GM18870 (cell line): Measurements from ENCODE around the gene TBC1D22A.

Experiments used
- ATAC-seq: cut with Tn5 transposase; IDR thresholded peaks from one replicate; pipeline ENCODE4 v1.9.1; 2021; ENCODE audit warnings: moderate library complexity; ENCODE audit not compliant: unreplicated experiment

TBC1D22A gene

DNA sequence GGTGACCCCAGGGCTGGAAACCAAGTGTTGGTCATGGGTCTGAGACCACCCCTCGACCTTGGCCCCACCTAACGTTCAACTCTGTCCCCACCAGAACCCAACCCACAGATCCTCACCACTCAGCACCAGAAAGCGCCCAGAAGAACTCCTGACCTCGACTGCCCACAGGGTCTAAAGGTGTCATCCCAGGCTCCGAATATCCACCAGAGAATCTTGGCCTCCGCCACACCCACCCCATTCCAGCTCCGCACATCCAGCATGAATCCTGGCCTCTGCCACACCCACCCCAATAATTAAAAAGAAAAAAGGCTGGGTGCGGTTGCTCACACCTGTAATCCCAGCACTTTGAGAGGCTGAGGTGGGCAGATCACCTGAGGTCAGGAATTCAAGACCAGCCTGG lies 25.7 kb upstream of the TBC1D22A start:
- ATAC-seq, result no peak

GRCh38 chr22:46737105-46737975 lies 25.1 kb upstream of the TBC1D22A start:
- no peak for ATAC-seq

GRCh38 chr22:46737976-46738646 lies 24.3 kb upstream of the TBC1D22A start, which contains the start of gene CERK:
Gene CERK (minus strand): TSS chr22:46738252. CDS start chr22:46738148, 104 bp downstream.
- no peak for ATAC-seq

DNA sequence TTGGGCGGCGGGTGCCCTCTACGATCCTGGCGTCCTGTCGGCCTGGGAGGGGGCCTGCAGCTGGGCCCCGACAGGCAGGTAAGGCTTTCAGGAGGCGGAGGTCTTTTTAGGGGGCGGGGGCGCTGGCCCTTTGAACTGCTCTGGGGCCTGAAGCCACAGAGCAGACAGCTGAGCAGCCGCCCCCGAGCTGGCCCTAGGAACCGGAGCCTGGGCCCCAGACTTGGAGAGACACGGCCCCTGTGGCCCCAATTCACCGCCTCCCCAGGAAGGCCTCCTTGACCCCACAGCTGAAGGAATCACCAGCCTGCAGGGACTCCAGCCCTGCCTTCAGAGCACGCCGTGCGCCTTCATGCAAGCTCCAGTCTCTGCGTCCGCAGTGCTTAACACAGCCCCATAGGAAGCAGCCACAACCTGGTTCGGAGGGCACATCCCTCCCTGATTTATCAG lies 23.8 kb upstream of the TBC1D22A start:
- ATAC-seq, result no peak

GRCh38 chr22:46739094-46739870 lies 23.2 kb upstream of the TBC1D22A start:
- no peak for ATAC-seq

DNA sequence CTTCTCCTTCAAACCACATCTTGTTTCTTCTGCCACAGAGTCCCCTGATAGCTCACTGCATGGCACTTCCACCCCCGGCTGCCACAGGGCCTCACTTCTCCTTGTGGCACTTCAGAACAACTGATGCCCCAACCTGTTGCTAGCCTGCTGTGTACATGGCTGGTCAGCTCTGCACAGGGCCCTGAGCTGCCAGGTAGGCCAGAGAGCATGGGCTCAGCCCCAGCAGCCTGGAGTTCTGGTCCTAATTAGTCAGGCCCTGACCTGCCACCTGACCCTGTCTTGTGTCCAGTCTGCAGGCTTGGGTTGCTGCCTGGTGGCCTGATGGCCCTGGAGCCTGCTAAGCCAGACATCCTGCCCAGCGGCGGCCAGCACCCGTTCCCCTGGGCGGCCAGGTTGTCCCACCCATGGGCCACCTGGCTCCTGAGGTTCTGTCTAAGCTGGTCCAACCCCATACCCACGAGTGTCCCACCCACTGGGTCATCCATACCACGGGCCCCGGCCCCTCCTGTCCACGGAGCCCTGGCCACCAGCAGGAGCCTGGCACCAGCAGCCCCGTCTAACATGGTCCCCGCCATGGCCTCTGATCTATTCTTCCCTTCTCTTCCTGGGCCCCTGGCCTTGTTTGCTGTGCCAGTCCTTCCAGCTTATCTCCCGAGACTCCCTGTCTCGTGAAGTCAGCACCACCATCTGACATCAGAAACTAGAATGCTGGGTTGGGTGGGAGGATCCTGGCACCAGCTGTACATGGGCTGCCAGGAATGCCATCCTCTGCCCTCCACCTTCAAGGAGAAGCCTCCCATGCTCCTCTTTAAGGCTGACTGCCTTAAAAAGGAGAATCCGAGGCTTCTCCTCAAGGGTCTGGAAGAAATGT lies 21.3 kb upstream of the TBC1D22A start:
- no peak for ATAC-seq

DNA sequence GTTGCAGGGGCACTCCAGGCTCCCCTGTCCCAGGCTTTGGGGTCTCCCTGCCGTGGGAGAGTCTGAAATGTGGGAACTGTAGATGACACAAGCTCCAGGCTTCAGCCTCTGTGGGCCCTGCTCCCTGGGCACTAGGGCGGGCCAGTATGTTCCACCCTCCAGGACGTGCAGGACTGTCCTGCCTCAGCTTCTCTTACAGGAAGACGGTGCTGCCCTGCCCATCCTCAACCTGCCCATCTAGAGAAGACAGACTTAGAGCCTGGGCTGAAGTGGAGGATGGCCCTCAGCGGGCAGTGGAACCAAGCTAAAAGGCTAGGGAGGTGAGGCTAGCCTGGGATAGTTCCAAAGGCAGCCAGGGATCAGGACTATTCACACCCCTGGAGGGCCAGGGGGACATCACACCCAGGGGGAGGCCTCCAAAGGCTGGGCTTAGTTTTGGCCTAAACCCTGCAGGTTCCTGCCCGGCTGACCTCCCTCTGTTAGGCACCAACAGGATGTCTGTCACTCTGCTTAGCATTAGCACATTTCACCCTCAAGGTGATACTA lies 20.4 kb upstream of the TBC1D22A start:
- no peak for ATAC-seq

DNA sequence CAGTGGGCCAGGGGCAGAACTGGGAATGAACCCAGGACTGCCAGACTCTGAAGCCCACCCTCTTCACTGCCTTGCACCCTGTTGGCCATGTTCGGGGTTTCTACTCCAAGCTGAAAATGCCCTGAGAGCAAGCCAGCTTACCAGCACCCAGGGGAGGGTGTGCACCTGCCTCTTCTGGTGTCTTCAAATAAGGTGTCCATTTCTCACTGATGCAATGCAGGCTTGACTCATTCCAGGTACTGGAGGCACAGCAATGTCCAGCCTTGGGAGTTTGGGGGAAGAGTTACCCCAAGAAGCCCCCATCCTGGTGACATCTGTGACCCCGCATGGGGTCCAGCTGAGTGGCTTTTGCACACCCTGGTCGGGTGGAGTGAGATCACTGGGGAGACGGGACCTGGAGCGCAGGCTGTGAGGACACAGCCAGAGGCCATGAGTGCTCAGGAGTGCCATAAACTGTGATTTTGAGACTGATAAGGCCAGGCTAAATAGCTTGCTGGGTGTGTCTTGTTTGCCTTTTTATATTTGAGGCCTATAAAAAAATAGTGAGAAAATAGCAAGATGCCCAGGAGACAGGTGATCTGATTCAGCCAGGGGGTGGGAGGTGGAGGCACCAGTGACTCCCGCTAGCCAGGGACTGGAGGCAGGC lies 19.8 kb upstream of the TBC1D22A start:
- ATAC-seq, result no peak

- no peak for ATAC-seq
These were observed 17.9 kb upstream of the TBC1D22A start for GRCh38 chr22:46744581-46744980.

- no peak for ATAC-seq
These were observed 16.3 kb upstream of the TBC1D22A start for GRCh38 chr22:46746192-46746591.

DNA sequence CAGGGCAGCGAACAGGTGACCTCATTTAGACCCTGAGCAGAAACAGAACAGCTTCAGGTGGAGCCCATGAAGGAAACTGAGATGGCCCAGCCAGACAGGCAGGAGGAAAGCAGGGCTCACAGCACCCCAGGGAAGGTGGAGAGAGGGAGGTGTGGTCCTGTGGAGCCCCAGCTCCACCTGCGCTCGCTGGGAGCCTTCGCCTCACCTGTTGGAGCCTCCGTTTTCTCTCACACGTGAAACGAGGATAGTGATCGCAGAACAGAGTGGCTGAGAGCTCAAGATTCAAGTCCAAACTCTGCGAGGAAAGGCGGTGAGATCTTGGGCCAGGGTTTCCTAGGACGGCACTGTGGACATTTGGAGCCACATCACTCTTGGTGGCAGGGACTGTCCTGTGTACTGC lies 15.8 kb upstream of the TBC1D22A start:
- no peak for ATAC-seq

DNA sequence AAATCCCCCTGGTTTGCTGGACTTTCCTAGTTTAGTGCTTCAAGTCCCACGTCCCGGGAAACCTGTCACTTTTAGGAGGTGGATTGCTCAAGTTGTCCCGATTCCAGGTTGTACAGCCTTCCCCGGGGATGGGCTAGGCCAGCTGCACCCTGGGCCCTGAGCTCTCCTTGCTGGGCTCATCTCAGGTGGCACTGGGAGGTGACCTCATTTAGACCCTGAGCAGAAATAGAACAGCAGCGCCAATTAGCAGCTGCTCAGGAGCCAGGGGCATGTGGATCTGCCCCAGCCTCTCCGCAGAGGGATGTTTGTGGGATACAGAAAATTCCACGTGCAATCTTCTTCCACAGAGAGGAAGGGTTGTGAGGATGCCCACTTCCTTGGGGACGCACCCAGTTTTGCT lies 14.8 kb upstream of the TBC1D22A start:
- ATAC-seq, result no peak

DNA sequence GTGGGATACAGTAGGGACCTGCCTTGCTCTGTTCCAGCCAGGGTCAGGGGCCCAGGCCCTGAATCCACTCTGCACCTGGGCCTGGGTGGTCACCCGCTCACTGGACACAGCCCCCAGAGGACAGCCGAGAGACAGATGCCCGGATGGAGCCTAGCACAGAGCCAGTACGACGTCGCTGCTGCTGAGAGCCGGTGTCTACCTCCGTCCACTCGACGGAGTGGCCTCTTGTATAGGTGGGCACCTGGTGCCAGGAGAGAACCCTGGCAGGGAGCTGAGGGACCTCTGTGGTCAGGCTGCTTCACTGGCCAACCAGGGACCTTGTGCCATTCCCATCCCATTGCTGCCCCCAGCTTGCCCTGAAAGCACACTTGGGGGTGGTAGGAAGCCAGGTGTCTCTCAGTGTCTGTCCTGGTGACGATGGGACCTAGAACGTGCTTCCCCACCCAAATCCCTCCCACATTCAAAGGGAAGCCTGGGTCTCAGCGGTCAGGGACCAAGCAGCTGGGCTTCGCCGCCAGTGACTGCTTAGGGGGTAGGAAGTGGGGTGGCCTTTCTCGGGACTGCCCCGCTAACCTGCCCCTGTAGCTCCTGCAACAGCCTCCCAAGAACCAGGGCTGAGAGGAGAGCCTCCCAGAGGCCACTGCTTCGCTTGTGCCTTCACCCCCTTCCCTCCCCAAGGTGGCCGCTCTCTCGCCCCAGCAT lies 14.1 kb upstream of the TBC1D22A start:
- no peak for ATAC-seq

- ATAC-seq, result no peak
These were observed 13.4 kb upstream of the TBC1D22A start for GRCh38 chr22:46748908-46749675.

DNA sequence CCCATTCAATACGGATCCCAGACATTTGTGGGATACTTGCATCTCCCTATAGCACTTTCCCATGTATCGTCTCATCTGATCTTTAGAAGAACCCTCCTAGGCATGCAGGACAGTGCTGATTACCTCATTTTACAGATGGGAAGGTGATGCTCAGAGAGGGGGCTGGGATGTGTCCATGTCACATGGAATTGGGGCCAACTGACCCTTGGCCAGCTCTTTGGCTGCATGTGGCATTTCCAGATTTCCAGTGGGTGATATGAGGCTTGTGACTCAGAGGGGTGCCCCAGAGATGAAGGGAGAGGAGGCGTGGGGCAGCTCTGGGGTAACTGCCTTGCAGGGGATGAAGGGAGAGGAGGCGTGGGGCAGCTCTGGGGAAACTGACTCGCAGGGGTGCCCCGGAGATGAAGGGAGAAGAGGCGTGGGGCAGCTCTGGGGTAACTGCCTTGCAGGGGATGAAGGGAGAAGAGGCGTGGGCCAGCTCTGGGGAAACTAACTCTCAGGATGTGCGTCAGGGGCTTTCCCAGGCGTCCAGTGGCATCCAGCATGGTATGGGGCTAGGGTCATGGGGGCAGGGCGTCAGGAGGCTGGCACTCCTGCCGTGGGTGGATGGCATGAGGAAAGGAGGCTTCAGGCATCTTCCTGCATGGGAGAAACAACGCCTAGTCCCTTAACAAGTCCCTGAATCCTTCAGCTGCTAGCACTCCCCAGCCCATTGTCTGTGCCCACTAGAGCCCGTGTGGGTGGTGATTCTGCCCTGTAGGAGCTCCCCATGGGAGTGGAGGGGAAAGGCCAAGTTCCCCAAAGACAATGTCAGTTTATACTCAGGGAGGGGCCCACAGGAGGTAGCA lies 12.5 kb upstream of the TBC1D22A start:
- no peak for ATAC-seq

DNA sequence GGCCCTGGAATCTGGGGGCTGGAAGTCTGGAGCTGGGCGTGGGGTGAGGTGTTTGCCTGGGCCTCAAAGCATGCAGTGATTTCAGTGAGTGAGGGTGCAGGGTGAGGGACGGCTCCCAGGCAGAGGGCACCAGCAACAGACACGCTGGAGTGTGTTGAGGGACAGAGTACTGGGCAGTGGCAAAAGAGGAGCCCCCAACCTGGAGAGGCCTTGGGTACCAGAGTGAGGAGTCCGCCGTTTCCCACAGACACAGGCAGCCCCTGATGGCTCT lies 12.0 kb upstream of the TBC1D22A start:
- no peak for ATAC-seq

DNA sequence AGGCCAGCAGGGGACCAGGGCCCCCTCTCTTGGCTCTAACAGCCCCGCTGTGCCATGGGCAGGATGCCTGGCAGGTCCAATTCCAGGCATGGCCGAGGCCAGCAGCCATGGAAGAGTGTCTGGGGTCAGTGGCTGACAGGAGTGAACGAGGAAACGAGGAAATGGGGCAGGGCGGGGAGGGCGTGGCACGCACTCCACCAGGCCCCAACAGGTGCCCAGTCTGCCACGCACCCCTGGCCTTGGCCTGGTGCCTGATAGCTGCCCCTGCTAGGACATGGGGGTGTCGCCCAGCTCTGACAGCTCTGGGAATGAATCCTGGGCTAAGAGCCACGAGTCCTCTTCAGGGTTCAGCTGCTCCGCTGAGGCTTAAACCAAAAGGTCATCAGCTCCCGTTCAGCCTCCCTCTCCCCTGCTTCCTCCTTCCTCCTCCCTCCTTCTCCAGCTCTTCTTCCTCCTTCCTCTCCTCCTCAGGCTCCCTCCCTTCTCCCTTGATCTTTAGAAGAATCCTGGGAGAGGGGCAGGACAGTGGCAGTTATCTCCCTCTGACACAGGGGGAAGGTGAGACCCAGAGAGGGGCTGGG lies 11.5 kb upstream of the TBC1D22A start:
- no peak for ATAC-seq
